SU-DHL-6 (cell line): ENCODE measurements around the gene STIM2.

Source experiments
- H2AFZ ChIP-seq: fragments of 200-600 bp; sonication (generic); 2 replicates; pipeline ENCODE4 v1.6.1; 2014; ENCODE audit warnings: low read depth, mild to moderate bottlenecking, moderate library complexity, mixed read lengths, antibody characterized with exemption, low read length; ENCODE audit not compliant: severe bottlenecking
- H3F3A ChIP-seq: fragments of 200-600 bp; shearing (Covaris generic); 2 replicates; pipeline ENCODE4 v1.6.0; 2016; ENCODE audit warnings: antibody characterized with exemption, mild to moderate bottlenecking; ENCODE audit not compliant: insufficient read depth
- H3K27ac ChIP-seq: fragments of 200-600 bp; sonication (generic); 2 replicates; pipeline ENCODE4 v1.5.1; 2016; ENCODE audit warnings: low read depth, mild to moderate bottlenecking, low read length, moderate library complexity, mixed read lengths
- H3K27me3 ChIP-seq: fragments of 200-600 bp; sonication (generic), shearing (Covaris generic); 2 replicates; pipeline ENCODE4 v1.6.0; 2014; ENCODE audit warnings: mild to moderate bottlenecking, low read length
- H3K36me3 ChIP-seq: fragments of 200-600 bp; sonication (generic); 2 replicates; pipeline ENCODE4 v1.6.1; 2014; ENCODE audit warnings: mild to moderate bottlenecking, low read length, mixed read lengths
- H3K4me2 ChIP-seq: fragments of 300-600, 200-600 bp; shearing (Covaris generic), sonication (generic); 2 replicates; pipeline ENCODE4 v1.6.0; 2014; ENCODE audit warnings: low read length, low read depth, mild to moderate bottlenecking; ENCODE audit not compliant: poor library complexity, severe bottlenecking
- H3K4me3 ChIP-seq: fragments of 200-600 bp; sonication (generic); 2 replicates; pipeline ENCODE4 v1.5.1; 2014; ENCODE audit warnings: antibody characterized with exemption, low read length, mild to moderate bottlenecking, mixed read lengths; ENCODE audit not compliant: insufficient read depth, poor library complexity, severe bottlenecking
- H3K79me2 ChIP-seq: fragments of 200-600 bp; sonication (generic); 2 replicates; pipeline ENCODE4 v1.6.1; 2014; ENCODE audit warnings: mild to moderate bottlenecking, low read length, moderate library complexity; ENCODE audit not compliant: insufficient read depth
- H3K9ac ChIP-seq: fragments of 200-600 bp; sonication (generic); 2 replicates; pipeline ENCODE4 v1.7.0; 2014; ENCODE audit warnings: mild to moderate bottlenecking, low read length
- H3K9me2 ChIP-seq: fragments of 200-600 bp; sonication (generic); replicated peaks from 2 replicates; pipeline ENCODE4 v1.6.1; 2014; ENCODE audit warnings: low read length; ENCODE audit not compliant: insufficient read depth
- H3K9me3 ChIP-seq: fragments of 200-600 bp; sonication (generic); 2 replicates; pipeline ENCODE4 v1.6.1; 2014; ENCODE audit warnings: low read length, mixed read lengths; ENCODE audit not compliant: insufficient read depth
- H4K20me1 ChIP-seq: fragments of 200-600 bp; sonication (generic); 2 replicates; pipeline ENCODE4 v1.6.1; 2014; ENCODE audit warnings: low read depth, mild to moderate bottlenecking, antibody characterized with exemption, low read length, moderate library complexity, mixed read lengths
- EZH2phosphoT487 ChIP-seq: fragments of 200-600 bp; sonication (generic), shearing (Covaris generic); conservative IDR thresholded peaks from 2 replicates; pipeline ENCODE4 v1.6.1; 2018; ENCODE audit warnings: mild to moderate bottlenecking, antibody characterized with exemption, low read length, moderate library complexity, mixed read lengths
- TF ChIP-seq, protein P1 (sequence below): fragments of 200-600 bp; sonication (generic); IDR thresholded peaks from one replicate; pipeline ENCODE4 v1.5.1; 2017; ENCODE audit warnings: antibody characterized with exemption, mild to moderate bottlenecking, low read length, moderate library complexity; ENCODE audit not compliant: insufficient read depth, poor library complexity, severe bottlenecking

The STIM2 gene

GRCh38 chr4:26942871-26943270, 82.2 kb downstream of the STIM2 start:
- peaks cover 9% of the 10 kb centered on the region; the same call in 1 of the 2 replicates for H3F3A ChIP-seq
- H3K9me2 ChIP-seq = no peaks in the 10 kb centered on the region
- no peak for TF ChIP-seq EZH2phosphoT487
- TF ChIP-seq, protein P1, sequence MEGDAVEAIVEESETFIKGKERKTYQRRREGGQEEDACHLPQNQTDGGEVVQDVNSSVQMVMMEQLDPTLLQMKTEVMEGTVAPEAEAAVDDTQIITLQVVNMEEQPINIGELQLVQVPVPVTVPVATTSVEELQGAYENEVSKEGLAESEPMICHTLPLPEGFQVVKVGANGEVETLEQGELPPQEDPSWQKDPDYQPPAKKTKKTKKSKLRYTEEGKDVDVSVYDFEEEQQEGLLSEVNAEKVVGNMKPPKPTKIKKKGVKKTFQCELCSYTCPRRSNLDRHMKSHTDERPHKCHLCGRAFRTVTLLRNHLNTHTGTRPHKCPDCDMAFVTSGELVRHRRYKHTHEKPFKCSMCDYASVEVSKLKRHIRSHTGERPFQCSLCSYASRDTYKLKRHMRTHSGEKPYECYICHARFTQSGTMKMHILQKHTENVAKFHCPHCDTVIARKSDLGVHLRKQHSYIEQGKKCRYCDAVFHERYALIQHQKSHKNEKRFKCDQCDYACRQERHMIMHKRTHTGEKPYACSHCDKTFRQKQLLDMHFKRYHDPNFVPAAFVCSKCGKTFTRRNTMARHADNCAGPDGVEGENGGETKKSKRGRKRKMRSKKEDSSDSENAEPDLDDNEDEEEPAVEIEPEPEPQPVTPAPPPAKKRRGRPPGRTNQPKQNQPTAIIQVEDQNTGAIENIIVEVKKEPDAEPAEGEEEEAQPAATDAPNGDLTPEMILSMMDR = no peak

DNA sequence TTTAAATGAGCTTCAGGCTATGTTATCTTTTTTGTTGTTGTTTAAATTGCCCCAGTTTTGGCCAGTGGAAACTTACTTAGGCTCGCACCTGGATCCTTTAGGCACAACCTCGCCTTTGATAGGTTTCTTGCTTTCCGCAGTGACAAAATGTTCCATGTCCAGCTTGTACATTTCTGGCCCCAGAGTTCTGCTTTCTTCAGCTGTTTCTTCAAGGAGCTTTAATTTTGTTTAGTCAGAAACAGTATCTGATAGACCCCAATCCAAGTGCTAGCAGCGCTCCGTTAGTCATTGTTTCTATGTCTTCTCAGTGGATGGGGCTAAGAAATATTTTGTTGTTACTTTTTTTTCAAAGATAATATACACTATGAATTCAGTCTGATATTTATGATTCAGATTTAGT, 82.8 kb downstream of the STIM2 start:
- Histone ChIP-seq H4K20me1 (peaks cover 4% of the 10 kb centered on the region; the same call in 1 of the 2 replicates), H3K4me2 (no peak overlapping the region), H3K36me3 (peaks cover 21% of the 10 kb centered on the region), H3K27ac (no peak overlapping the region), H3K79me2 (peaks cover 100% of the 10 kb centered on the region), H3K9me2 (no peaks in the 10 kb centered on the region), H3K27me3 (no peaks in the 10 kb centered on the region), H3K4me3 (no peak overlapping the region), H3F3A (peaks cover 7% of the 10 kb centered on the region; the same call in 1 of the 2 replicates), H3K9me3 (no peaks in the 10 kb centered on the region), H3K9ac (no peak overlapping the region), H2AFZ (no peak overlapping the region)
- TF ChIP-seq, protein P1 = no peak
- TF ChIP-seq EZH2phosphoT487 = no peak

More at GRCh38 chr4:26942871-26943270, 82.2 kb downstream of the STIM2 start:
- peaks cover 21% of the 10 kb centered on the region for H3K36me3 ChIP-seq
- H2AFZ ChIP-seq = no peak overlapping the region
- peaks cover 99% of the 10 kb centered on the region for H3K79me2 ChIP-seq
- H4K20me1 ChIP-seq = peaks cover 4% of the 10 kb centered on the region; the same call in 1 of the 2 replicates
- H3K9ac ChIP-seq = no peak overlapping the region
- no peak overlapping the region for H3K4me2 ChIP-seq
- H3K9me3 ChIP-seq = no peaks in the 10 kb centered on the region
- no peak overlapping the region for H3K4me3 ChIP-seq
- no peak overlapping the region for H3K27ac ChIP-seq
- H3K27me3 ChIP-seq = no peaks in the 10 kb centered on the region

DNA sequence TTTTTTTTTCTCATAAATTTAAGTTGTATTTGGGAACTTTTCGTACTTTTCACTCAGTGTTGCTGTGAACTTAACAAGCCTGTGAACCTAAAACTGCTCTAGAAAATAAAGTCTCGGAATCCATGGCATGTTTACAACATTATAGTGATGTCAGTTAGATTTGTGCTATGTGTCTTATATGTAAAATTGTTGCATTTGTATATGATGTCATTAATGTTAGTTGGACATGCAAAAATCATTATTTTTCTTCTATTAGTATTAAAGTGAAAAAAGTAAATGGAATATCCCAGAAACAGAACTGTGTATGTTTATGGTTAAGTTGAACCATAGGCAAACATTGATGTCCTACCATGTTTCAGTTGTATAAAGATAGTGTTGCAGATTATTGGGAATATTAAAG, 85.2 kb downstream of the STIM2 start:
- peaks cover 25% of the 10 kb centered on the region for H3K36me3 ChIP-seq
- H4K20me1 ChIP-seq = peaks cover 4% of the 10 kb centered on the region; the same call in 1 of the 2 replicates
- no peak for TF ChIP-seq EZH2phosphoT487
- TF ChIP-seq, protein P1 = no peak
- no peak overlapping the region for H3K4me2 ChIP-seq
- no peaks in the 10 kb centered on the region for H3K9me2 ChIP-seq
- no peaks in the 10 kb centered on the region for H3K27me3 ChIP-seq
- H3K9ac ChIP-seq = no peak overlapping the region
- H2AFZ ChIP-seq = no peak overlapping the region
- H3F3A ChIP-seq = 0 out of 2 replicates have a peak, but pooled peaks cover 3% of the 10 kb centered on the region
- H3K27ac ChIP-seq = no peak overlapping the region
- no peak overlapping the region for H3K4me3 ChIP-seq
- H3K9me3 ChIP-seq = no peaks in the 10 kb centered on the region
- peaks cover 99% of the 10 kb centered on the region for H3K79me2 ChIP-seq
